HG02610 (cell line): ENCODE measurements around the gene NHLRC2.

Source experiments
- ATAC-seq: cut with Tn5 transposase; IDR thresholded peaks from one replicate; pipeline ENCODE4 v1.9.1; 2021; ENCODE audit warnings: mild to moderate bottlenecking, moderate library complexity; ENCODE audit not compliant: unreplicated experiment

NHLRC2 gene

GRCh38 chr10:113907166-113907565 is 52.7 kb downstream of the NHLRC2 start:
- no peak for ATAC-seq

DNA sequence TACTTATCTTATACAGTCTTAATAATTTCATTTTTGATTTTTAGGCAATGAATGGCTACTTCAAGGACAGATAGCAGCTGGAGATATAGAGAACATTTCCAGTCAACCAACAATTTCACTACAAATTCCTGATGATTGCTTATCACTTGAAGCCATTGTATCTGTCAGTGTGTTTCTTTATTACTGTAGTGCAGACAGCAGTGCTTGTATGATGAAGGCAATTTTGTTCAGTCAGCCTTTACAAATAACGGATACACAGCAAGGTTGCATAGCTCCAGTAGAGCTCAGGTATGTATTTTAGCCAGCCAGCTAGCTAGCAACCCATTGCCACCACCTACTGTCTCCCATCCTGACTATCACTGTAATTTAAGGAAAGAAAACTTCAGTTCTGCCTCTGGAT is 53.8 kb downstream of the NHLRC2 start:
- no peak for ATAC-seq

DNA sequence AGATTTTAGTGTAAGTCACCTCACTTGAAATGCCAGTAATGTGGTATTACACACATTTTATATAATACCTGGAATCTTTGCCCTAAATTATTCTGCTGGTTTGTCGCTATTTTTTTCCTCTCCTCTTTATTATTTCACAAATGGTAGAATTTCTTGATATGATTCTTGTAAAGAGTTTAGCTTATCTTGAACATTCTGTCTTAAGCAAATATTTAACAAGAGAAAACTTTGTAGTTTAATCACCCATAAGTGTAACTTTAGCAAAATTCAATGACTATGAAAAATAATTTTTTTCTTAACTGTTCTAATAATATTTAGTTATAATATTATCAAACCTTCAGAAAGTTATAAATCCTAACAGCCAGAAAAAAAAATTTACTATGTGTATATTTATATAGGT is 56.7 kb downstream of the NHLRC2 start:
- ATAC-seq: no peak

DNA sequence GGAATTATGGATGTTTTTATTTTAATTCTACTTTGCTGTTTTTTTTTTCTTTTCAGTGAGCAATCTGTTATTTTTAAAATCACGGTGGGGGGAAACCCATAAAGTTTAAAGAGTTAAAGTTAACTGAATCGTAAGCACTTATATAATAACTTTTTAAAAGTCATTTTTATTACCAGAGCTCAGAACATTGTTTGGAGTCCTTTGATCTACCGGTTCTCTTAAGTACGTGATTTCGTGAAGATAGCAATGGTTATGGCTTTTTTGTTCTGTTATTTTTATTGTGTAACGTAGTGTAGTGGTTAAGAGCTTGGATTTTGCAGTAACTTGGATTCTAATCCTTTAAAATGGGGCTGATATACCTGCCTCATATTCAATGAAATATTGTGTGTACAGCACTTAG is 57.4 kb downstream of the NHLRC2 start:
- no peak for ATAC-seq

DNA sequence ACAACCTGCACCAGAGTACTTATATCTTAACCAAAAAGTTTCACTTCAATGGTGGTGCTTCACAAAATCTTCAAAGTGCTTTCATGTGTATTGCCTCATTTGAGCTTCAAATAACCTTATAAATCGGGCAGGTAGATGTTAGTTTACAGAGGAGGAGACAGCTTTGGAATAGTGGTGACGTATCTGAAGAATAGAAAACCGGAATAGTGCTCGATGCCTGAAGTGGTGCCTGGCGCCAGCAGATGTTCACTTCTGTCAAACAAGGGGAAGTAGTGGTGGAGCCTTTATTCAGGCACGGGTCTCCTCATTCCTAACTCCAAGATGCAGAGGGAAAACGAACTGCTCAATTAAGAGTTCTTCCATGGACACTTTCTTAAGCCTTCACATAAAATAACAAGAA is 58.1 kb downstream of the NHLRC2 start:
- no peak for ATAC-seq

DNA sequence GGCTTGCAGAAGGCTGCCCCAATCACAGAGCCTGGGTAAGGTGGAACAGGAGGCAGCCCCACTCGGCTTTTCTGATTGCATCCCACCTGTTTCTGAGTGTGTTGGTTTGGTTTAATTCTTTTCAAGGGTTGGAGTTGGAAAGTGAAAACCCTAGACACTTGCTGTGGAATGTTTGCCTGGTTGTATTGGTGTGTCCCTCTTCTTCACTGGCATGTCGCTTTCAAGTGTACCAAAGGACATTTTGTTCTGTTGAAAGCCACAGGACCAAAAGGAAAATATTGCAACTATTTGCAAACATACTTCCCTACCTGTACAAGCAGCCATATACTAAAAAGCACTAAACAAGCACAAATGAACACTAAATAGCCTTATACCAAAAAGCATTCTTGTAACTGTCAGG is 60.5 kb downstream of the NHLRC2 start:
- no peak for ATAC-seq

DNA sequence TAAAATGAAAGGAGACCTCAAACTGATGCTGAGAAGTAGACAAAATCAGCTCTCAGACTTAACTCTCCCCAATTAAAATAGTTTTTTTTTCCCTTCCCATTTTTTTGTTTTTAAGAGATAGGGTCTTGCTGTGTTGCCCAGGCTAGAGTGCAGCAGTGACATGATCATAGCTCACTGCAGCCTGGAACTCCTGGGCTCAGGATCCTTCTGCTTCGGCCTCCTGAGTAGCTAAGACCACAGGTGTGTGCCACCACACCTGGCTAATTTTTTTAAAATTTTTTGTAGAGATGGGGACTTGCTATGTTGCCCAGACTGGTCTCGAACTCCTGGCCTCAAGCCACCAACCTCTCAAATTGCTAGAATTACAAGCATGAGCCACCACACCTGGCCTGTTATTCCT is 61.1 kb downstream of the NHLRC2 start:
- ATAC-seq: no peak

GRCh38 chr10:113916053-113916452 is 61.6 kb downstream of the NHLRC2 start:
- ATAC-seq: no peak

DNA sequence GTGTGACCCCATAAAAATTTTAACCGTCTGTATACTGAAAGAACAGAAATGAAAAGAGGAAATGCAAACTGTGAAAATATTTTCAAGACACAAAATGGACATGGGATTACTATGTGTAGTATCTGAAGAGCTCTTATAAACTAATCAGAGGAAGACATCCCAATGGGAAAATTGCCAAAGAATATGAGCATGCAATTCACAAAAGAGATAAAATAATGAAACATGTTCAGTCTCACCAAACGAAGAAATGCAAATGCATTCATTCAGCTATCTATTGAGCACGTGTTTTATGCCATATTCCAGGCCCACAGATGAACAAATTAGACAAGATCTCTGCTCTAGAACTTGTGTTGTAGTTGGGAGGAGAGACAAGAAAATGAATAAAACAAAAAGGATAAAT is 63.2 kb downstream of the NHLRC2 start:
- no peak for ATAC-seq

DNA sequence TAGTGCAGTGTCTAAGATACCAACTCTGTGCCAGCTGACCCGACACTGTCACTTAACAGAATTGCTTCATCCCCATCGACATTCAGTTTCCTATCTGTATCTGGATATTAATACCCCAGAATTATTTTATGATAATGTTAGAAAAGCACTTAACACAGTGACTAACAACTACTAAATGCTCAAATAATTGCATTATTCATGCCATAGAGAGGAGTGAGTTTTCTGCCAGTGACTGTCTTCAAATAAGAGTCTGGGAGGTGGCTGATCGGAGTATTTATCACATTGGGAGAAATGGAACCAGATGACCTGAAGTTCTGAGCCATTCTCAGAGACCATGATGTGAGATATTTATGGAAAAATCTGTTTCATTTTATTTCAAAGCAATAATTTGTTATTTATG is 65.7 kb downstream of the NHLRC2 start:
- no peak for ATAC-seq

- no peak for ATAC-seq
Measured at GRCh38 chr10:113920875-113921274, 66.4 kb downstream of the NHLRC2 start.

- ATAC-seq: no peak
Measured at GRCh38 chr10:113921561-113922370, 67.3 kb downstream of the NHLRC2 start.

DNA sequence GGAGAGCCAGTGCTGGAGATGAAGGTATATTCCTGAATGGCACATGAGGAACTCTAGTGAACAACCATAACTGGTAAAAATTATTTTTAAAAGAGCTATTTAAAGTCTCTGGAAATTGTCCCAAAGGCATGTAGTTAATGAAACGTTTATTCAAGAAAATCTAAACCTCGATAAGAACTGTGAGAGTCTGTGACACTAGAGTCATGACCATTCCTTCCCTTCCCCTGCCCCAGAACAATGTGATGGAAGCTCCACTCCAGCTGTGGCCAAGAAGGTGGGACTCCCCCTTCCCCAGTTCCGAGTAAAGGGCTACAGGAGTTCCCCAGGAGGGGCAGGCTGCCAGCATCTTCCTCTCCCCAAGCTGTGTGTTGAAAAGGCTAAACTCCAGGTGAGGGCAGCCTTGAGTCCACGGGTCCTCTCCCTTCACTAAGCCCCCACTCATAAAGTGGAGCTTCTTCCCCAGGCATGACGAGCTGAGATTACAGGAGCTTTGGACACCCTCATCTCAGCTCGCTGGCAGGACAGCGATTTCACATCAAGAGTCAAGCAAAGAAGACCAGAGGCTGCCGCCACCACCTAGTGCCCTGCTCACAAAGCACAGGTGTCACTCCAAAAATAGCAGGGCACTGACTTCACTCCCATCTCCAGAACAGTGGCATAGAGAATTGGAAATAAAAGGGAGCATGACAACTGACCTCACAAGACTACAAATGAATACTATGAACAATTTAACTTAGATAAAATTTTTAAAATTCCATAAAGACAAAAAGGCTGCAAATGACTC is 68.5 kb downstream of the NHLRC2 start:
- ATAC-seq: no peak

DNA sequence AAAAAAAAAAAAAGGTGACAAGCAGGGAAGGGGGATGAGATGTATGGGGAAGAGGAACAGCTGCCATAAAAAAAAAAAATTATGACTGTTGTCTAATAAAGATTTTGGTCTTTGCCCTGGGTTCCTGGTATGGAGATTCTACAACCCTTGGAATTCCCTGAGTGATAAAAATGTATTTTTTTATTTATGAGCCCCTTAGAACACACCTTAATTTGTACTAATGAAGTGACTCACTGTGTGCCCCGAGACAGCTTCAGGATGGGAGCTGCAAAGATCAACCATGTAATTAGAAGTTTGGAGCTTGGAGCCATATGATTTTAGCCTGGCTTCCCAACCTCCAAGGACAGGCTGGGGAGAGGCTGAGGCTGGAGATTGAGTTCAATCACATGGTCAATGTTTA is 69.7 kb downstream of the NHLRC2 start:
- no peak for ATAC-seq

- ATAC-seq: no peak
Measured at GRCh38 chr10:113924664-113925063, 70.2 kb downstream of the NHLRC2 start.

DNA sequence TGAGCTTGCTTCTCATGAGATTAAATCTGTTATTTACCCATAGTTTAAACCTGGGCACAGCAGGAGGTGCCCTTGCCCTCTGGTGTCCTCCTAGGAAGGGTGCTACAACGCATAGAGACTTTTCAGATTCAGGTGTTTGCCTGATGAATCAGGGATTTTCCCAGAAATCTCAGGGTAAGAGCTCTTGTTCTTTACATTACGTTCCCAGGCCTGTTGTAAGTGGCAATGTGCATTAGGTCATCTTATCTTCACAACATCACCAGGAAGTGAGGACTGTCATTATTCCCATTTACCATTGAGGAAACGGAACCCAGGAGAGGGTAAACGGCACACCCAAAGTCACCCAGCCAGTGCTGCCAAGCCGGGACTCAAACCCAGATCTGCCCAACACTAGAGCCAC is 73.0 kb downstream of the NHLRC2 start:
- ATAC-seq: no peak

- ATAC-seq: no peak
Measured at GRCh38 chr10:113928830-113929229, 74.4 kb downstream of the NHLRC2 start.

DNA sequence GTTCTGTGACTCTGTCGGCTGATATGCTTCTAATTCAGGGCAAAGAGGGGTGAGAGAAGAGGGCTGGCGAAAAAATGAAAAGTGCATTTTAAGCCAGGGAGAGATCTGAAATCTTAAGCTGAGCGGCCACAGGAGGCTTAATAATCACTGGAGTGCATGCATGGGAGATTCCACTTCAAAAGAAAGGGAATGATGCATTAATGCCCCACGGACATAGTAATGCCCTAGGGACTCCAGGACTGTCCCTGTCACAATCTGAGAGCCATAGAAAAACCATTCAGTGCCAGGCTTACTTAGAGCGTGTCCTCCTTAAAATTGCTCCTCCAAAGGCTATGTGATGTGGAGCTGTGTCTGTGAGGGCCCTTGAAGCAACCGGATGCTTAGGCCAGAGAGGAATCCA is 75.1 kb downstream of the NHLRC2 start:
- no peak for ATAC-seq

DNA sequence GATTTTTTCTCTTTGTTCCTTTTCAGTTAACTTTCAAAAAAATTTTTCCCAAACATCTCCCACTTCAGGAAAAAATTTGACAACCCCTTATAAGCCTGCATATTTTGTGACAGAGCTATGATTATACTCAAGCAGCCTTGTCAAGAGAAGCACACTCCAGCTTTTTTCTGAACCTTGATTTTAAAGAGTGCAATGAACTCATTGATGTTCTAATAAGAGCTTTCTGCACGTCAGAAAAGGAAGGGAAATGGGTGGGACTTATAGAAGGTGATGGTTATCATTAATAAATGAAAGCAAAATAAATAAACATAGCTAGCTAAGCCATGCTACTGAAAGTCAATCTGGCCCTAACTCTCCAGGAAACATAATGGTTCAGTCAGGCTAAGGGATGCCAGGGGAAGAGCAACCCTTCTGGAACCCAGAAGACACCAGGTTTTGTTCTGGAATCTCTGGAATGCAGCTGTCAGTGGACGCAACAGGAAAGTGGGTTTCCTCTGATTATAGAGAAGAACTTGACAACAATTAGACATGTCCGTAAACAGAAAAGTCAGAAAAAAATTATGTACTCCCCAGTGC is 76.1 kb downstream of the NHLRC2 start:
- ATAC-seq: no peak

DNA sequence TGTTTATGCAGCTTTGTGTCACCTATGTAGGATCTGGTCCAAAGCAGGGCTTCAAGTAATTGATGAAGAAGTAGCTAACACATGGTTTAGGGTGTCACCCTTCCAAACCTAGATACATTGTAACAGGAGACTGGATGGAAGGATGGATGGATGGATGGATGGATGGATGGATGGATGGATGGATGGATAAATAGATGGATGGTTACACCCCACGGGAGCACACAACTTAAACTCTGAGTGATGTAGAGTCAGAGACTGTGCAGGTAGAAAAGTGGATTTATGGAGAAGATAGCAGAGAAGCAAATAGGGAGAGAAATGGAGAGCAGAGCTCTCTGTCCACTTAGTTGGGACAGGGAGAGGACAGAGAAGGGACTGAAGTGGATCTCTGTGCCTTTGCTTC is 78.4 kb downstream of the NHLRC2 start:
- ATAC-seq: no peak

GRCh38 chr10:113933894-113934532 is 79.6 kb downstream of the NHLRC2 start:
- ATAC-seq: no peak

DNA sequence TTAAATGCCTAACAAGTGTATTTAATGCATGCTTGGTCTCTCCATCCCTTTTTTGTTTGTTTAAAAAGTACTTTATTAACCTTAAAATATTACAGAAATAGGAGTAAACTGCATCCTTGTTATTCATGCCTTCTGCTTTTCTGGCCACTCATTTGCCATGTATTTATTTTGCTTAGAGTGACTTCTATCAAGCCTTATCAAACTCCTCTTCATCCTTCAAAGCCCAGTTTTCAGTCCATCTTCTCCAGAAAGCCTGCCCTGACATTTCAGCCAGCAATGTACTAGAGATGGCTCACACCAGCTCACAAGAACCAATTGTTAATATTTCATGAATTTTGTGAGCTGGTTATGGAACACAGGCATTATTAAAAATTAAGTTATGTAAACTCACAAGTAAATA is 82.8 kb downstream of the NHLRC2 start:
- no peak for ATAC-seq
